ENCODE data around the gene LYRM9. TPM values are rescaled to one million over a fixed set of nuclear protein-coding genes. Genes with fewer than 3 reads are reported as not detected.
"Not testable (repeated sequence)": the region's sequence is repeated elsewhere in the genome, so short reads cannot be mapped to it uniquely, and the experiment has no call there.

The LYRM9 gene
- total RNA-seq, 1 donor from 2014 or later, result 1.9 TPM

DNA sequence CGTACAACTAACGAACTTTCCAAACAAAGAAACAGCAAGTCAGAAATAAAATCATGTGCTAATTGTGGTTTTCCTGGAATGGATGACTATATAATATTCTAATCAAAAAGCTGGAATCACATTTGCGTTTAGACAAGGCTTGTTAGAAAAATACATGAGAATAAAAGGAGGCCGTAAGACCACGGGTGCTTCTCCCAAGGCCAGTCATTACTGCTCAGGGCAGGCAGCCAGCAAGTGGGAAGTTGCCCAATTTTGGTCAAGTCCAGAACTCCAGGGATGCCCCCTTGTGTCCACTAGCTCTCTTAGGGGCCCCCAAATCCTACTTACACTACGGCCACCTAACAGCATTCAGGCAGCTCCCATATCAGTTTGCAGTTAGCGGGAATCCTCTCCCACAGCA lies 25.9 kb upstream of the LYRM9 start:
- H3K36me3 Mint-ChIP-seq (ENCODE audit: low read depth), result no peaks in the 10 kb centered on the region
- no peaks in the 10 kb centered on the region for H3K4me1 Mint-ChIP-seq (ENCODE audit: low read depth)
- DNase-seq (ENCODE audit: low spot score), result no peak
- intact Hi-C loops (cut with micrococcal nuclease), result no loop called here
- peaks cover 6% of the 10 kb centered on the region for H3K27me3 Mint-ChIP-seq (ENCODE audit: insufficient read depth)
- no peak overlapping the region for H3K4me3 Mint-ChIP-seq
- no peak overlapping the region for H3K27ac Mint-ChIP-seq
- H3K9me3 Mint-ChIP-seq, result no peaks in the 10 kb centered on the region

DNA sequence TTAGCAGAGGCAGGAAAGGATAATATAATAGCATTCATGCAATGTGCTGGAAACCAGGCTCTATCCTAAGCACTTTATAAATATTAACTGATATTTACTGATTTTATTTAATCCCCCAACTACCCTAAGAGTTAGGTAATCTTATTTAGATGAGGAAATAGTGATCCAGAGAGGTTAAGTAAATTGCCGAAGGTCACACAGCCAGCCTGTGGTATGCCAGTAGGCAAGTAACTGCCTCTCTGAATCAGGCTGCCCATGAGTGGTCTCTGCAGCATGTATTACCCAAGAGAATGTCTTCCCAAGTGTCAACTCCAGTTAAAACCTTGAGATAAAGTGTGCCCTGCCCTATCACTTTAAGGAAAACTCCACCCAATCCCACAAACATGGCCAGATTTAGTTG lies 25.3 kb upstream of the LYRM9 start:
- Mint-ChIP-seq H3K36me3 (ENCODE audit: low read depth) (no peaks in the 10 kb centered on the region), H3K4me3 (no peak overlapping the region), H3K9me3 (no peaks in the 10 kb centered on the region), H3K4me1 (ENCODE audit: low read depth) (no peaks in the 10 kb centered on the region), H3K27me3 (ENCODE audit: insufficient read depth) (peaks cover 7% of the 10 kb centered on the region), H3K27ac (no peak overlapping the region)
- DNase-seq (ENCODE audit: low spot score), result no peak
- intact Hi-C loops (cut with micrococcal nuclease), result no loop called here

DNA sequence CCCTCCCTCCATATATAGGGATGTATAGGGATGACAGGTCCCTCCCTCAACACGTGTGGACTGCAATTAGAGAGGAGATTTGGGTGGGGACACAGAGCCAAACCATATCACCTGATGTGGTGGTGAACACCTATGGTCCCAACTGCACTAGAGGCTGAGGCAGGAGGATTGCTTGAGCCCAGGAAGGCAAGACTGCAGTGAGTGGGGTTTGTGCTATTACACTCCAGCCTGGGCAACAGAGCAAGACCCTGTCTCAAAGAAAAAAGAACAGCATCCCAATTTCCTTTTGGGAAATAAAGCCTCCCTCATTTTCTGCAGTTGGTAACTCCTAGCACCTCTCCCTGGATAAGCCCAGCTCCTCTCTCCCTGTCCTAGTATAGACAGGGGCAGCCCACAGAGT lies 23.8 kb upstream of the LYRM9 start:
- Mint-ChIP-seq H3K27ac (no peak overlapping the region), H3K9me3 (no peaks in the 10 kb centered on the region), H3K4me1 (ENCODE audit: low read depth) (no peaks in the 10 kb centered on the region), H3K27me3 (ENCODE audit: insufficient read depth) (peaks cover 7% of the 10 kb centered on the region), H3K36me3 (ENCODE audit: low read depth) (no peaks in the 10 kb centered on the region), H3K4me3 (no peak overlapping the region)
- DNase-seq (ENCODE audit: low spot score), result no peak
- intact Hi-C loops (cut with micrococcal nuclease), result no loop called here

DNA sequence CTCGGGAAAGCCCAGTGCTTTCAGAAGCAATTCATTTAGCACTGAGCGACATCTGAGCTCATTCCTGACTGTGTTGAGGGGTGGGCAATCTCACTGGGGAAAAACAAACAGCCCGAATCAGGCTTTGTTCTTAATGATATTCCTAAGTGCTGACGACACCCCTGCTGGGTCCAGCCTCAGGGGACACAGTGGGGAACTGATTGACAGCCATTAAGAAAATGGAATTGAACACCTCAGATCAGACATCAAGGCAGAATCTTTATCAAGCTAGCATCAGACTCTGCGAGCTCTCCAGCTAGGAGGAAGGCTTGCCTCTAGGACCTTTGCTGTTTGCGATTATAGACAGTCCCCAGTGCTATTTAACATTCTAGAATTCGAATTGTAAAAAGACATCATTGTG lies 22.5 kb upstream of the LYRM9 start:
- no peak overlapping the region for H3K27ac Mint-ChIP-seq
- intact Hi-C loops (cut with micrococcal nuclease), result no loop called here
- peaks cover 7% of the 10 kb centered on the region for H3K27me3 Mint-ChIP-seq (ENCODE audit: insufficient read depth)
- H3K9me3 Mint-ChIP-seq, result no peaks in the 10 kb centered on the region
- no peaks in the 10 kb centered on the region for H3K36me3 Mint-ChIP-seq (ENCODE audit: low read depth)
- no peak for DNase-seq (ENCODE audit: low spot score)
- no peaks in the 10 kb centered on the region for H3K4me1 Mint-ChIP-seq (ENCODE audit: low read depth)
- no peak overlapping the region for H3K4me3 Mint-ChIP-seq

DNA sequence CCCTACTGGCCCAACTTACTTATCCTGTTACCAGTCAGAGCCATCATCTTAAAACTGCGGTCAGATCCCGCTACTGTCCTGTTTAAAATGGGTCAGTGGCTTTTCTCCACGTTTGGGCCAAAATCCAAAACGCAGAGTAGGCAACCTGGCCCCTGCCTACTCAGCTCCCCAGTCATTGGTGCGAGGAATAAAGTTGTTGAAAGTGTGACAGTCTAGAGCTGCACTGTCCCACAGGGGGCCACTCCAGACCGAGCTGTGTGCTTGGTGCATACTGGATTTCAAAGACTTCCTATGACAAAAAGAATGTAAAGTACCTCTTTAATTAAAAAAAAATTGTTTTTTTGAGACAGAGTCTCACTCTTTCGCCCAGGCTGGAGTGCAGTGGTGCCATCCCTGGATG lies 21.2 kb upstream of the LYRM9 start:
- H3K27ac Mint-ChIP-seq, result no peak overlapping the region
- no peak for DNase-seq (ENCODE audit: low spot score)
- no peaks in the 10 kb centered on the region for H3K4me1 Mint-ChIP-seq (ENCODE audit: low read depth)
- intact Hi-C loops (cut with micrococcal nuclease), result no loop called here
- peaks cover 7% of the 10 kb centered on the region for H3K27me3 Mint-ChIP-seq (ENCODE audit: insufficient read depth)
- H3K9me3 Mint-ChIP-seq, result no peaks in the 10 kb centered on the region
- H3K36me3 Mint-ChIP-seq (ENCODE audit: low read depth), result no peaks in the 10 kb centered on the region
- H3K4me3 Mint-ChIP-seq, result no peak overlapping the region

DNA sequence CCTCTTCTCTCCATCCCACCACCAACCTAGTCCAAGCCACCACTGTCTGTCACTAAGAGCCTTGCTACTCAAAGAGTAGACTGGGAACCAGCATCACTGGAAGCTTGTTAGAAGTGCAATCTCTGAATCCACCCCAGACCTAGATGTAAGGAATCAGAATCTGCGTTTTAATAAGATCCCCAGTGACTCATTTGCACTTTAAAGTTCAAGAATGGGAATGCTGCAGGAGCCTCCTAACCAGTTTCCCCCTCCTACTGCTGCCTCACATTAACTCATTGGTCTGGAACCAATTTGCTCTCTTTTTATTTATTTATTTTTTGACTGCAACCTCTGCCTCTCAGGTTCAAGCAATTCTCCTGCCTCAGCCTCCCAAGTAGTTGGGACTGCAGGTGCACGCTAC lies 19.8 kb upstream of the LYRM9 start:
- Mint-ChIP-seq H3K27ac (no peak overlapping the region), H3K4me3 (no peak overlapping the region), H3K36me3 (ENCODE audit: low read depth) (no peaks in the 10 kb centered on the region), H3K4me1 (ENCODE audit: low read depth) (no peaks in the 10 kb centered on the region), H3K27me3 (ENCODE audit: insufficient read depth) (peaks cover 5% of the 10 kb centered on the region), H3K9me3 (no peaks in the 10 kb centered on the region)
- intact Hi-C loops (cut with micrococcal nuclease), result no loop called here
- DNase-seq (ENCODE audit: low spot score), result no peak

DNA sequence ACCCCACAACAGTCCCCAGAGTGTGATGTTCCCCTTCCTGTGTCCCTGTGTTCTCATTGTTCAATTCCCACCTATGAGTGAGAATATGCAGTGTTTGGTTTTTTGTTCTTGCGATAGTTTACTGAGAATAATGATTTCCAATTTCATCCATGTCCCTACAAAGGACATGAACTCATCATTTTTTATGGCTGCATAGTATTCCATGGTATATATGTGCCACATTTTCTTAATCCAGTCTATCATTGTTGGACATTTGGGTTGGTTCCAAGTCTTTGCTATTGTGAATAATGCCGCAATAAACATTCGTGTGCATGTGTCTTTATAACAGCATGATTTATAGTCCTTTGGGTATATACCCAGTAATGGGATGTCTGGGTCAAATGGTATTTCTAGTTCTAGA lies 19.1 kb upstream of the LYRM9 start:
- H3K36me3 Mint-ChIP-seq (ENCODE audit: low read depth); intact Hi-C loops (cut with micrococcal nuclease); H3K27ac Mint-ChIP-seq; DNase-seq (ENCODE audit: low spot score); H3K9me3 Mint-ChIP-seq; H3K4me3 Mint-ChIP-seq; H3K4me1 Mint-ChIP-seq (ENCODE audit: low read depth); H3K27me3 Mint-ChIP-seq (ENCODE audit: insufficient read depth): not testable (repeated sequence)

DNA sequence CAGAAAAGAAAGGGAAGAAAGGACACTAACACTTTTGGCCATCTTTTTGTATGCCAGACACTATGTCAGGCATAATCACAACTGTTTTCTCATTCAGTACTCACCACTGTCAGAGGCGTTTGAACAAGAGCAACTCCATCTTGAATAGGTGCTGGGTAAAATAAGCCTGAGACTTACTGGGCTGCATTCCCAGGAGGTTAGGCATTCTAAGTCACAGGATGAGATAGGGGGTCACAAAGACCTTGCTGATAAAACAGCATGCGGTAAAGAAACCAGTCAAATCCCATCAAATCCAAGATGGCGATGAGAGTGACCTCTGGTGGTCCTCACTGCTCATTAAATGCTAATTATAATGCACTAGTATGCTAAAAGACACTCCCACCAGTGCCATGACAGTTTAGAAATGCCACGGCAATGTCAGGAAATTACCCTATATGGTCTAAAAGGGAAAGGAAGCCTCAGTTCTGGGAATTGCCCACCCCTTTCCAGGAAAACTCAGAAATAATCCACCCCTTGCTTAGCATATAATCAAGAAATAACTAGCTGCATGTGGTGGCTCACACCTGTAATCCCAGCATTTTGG lies 14.9 kb upstream of the LYRM9 start:
- peaks cover 4% of the 10 kb centered on the region for H3K9me3 Mint-ChIP-seq
- H3K27me3 Mint-ChIP-seq (ENCODE audit: insufficient read depth), result no peaks in the 10 kb centered on the region
- no peak for DNase-seq (ENCODE audit: low spot score)
- H3K4me3 Mint-ChIP-seq, result no peak overlapping the region
- intact Hi-C loops (cut with micrococcal nuclease), result no loop called here
- H3K4me1 Mint-ChIP-seq (ENCODE audit: low read depth), result no peaks in the 10 kb centered on the region
- no peaks in the 10 kb centered on the region for H3K36me3 Mint-ChIP-seq (ENCODE audit: low read depth)
- no peak overlapping the region for H3K27ac Mint-ChIP-seq

DNA sequence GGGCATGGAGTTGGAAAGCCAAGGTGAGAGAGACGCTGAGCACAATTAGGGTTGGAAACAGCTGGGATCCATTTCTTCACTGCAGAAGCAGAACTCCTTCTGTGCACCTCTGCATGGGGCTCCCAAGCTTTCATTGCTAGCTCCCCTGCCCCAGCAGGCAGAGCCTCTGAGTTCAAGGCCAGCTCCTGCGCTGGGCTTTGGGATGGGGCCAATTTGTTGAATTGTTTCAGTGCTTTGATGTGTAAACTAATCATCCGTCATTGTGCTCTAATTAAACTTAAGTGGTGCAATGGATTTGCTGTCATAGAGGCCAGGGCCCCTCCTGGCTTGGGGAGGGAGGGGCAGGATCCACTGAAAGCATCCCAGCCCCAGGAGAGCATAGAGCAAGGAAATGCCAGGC lies 13.5 kb upstream of the LYRM9 start:
- intact Hi-C loops (cut with micrococcal nuclease), result no loop called here
- Mint-ChIP-seq H3K36me3 (ENCODE audit: low read depth) (no peaks in the 10 kb centered on the region), H3K27me3 (ENCODE audit: insufficient read depth) (peaks cover 2% of the 10 kb centered on the region), H3K4me1 (ENCODE audit: low read depth) (no peaks in the 10 kb centered on the region), H3K9me3 (peaks cover 4% of the 10 kb centered on the region), H3K4me3 (no peak overlapping the region), H3K27ac (no peak overlapping the region)
- DNase-seq (ENCODE audit: low spot score), result no peak

DNA sequence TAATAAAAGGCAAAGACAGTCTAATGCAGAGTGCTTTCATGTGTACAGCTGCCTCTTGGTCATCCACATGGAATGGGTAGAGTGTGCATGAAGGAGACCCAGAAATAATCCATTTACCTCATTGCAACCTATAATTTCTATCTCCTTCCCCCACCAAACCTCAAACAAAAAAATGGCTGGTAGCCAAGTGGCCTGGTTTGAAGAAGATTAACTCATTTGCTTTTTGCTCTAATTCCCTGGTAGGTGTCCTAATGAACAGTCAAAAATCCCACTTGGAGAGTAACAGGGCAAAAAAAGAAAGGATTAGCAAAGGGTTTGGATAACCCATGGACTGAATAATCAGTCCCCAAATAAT lies 13.0 kb upstream of the LYRM9 start:
- intact Hi-C loops (cut with micrococcal nuclease), result no loop called here
- no peak for DNase-seq (ENCODE audit: low spot score)
- Mint-ChIP-seq H3K9me3 (peaks cover 4% of the 10 kb centered on the region), H3K27ac (no peak overlapping the region), H3K36me3 (ENCODE audit: low read depth) (no peaks in the 10 kb centered on the region), H3K4me3 (no peak overlapping the region), H3K27me3 (ENCODE audit: insufficient read depth) (peaks cover 2% of the 10 kb centered on the region), H3K4me1 (ENCODE audit: low read depth) (no peaks in the 10 kb centered on the region)

DNA sequence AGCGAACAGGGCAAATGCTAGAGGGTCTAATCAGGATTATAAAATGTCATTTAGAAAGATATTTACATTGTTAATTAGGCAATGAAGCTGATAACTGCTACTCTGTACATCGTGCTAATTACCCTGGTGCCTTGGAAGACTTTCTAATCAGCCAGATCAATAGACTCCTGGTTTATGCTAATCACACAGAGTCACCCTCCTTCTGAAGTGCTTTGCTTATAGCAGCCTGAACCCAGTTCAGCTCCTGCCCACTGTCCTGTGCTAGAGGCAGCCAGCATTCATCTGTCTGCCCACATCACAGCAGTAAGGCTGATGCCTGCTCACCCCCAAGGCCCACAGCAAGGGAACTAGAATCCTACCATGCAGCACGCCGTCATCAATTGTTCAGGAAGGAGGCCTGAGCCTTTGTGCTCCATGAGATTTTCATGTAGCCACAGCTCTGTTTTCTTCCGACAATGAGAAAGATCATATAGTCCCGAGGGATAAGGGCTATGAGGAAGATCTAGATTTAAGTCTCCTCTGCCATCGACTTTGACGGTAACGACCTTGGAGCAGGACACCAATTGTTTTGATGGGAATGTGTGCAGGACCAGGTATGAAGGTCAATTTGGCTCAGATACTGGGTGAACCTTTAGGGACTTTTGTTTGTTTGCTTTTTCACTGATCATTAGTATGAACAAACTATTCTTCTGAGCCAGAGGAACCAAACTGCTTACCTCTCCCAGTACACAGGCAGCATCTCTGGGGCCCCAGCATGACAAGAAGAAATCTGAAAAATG lies 12.5 kb upstream of the LYRM9 start:
- intact Hi-C loops (cut with micrococcal nuclease), result no loop called here

DNA sequence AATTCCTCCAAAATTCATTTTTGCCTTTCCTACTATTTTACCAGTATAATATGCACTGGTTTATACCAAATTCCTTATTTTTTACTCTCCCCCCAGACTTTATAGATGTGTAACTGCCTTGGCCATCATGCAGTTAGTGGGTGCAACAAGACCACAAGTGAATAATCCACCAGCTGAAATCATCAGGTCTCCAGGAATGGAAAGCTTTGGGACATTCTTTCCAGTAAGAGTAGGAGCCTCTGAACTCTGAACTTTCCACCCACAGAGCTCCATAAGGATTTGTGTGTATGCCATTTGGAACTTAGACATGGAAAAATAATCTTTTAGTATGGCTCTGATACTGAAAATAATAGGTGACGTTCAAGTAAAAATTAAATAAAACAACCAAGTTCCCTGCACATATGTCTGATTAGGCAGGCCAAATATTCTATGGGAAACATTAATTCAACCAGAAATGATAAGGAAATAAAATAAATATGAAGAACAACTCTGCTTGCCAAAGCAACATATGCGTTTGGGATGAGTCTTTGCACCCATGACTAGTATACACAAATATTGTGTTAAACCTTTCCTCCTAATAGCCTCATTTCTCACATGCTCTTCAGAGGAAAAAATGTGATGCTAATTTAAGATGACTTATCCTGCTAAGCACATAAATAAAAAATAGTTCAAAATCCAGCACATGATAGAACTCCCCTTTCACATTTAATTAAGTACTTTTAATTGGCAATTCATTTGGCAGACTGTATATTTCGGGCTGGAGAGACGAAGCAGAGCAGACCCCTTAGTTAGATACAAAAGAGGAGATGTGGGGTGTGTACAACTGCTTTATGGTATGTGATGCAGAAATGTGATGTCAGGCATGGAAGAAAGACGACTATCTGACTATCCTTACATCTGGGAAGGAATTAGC lies 11.6 kb upstream of the LYRM9 start:
- DNase-seq (ENCODE audit: low spot score), result no peak
- no peak overlapping the region for H3K27ac Mint-ChIP-seq
- no peak overlapping the region for H3K4me3 Mint-ChIP-seq
- no peaks in the 10 kb centered on the region for H3K36me3 Mint-ChIP-seq (ENCODE audit: low read depth)
- peaks cover 2% of the 10 kb centered on the region for H3K27me3 Mint-ChIP-seq (ENCODE audit: insufficient read depth)
- no peaks in the 10 kb centered on the region for H3K4me1 Mint-ChIP-seq (ENCODE audit: low read depth)
- intact Hi-C loops (cut with micrococcal nuclease), result no loop called here
- peaks cover 4% of the 10 kb centered on the region for H3K9me3 Mint-ChIP-seq

More for the DNA sequence above, 12.5 kb upstream of the LYRM9 start:
- Mint-ChIP-seq H3K27ac (no peak overlapping the region), H3K27me3 (ENCODE audit: insufficient read depth) (peaks cover 2% of the 10 kb centered on the region), H3K4me1 (ENCODE audit: low read depth) (no peaks in the 10 kb centered on the region), H3K4me3 (no peak overlapping the region), H3K36me3 (ENCODE audit: low read depth) (no peaks in the 10 kb centered on the region), H3K9me3 (peaks cover 4% of the 10 kb centered on the region)
- DNase-seq (ENCODE audit: low spot score), result no peak

DNA sequence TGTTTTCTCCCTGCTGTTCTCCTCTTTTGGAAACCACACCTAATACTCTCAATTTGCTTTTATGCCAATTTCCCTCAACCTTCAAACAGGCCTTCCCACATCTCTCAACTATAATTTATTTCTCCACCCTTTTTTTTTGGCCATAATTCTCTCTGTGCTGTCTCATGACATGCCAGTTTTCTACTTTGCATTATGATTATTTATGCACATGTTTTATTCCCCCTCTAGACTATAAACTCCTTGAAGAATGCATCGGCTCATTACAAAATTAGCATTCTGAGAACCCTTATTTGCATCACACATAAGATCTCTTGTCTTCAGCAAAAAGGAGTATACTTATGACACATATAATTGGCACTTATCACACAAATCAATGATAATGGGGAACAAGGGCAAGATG lies 10.9 kb upstream of the LYRM9 start:
- H3K27ac Mint-ChIP-seq, result no peak overlapping the region
- intact Hi-C loops (cut with micrococcal nuclease), result no loop called here

More for the DNA sequence above, 10.9 kb upstream of the LYRM9 start:
- Mint-ChIP-seq H3K27me3 (ENCODE audit: insufficient read depth) (peaks cover 2% of the 10 kb centered on the region), H3K4me3 (no peak overlapping the region), H3K36me3 (ENCODE audit: low read depth) (no peaks in the 10 kb centered on the region), H3K4me1 (ENCODE audit: low read depth) (no peaks in the 10 kb centered on the region), H3K9me3 (peaks cover 4% of the 10 kb centered on the region)
- DNase-seq (ENCODE audit: low spot score), result no peak
